Measurements from ENCODE around the gene SETDB2. TPM values are rescaled to one million over a fixed set of nuclear protein-coding genes. Genes with fewer than 3 reads are reported as not detected.

The SETDB2 gene
- total and polyA plus RNA-seq, 10 of the 15 experiments (the other 5 are each of a cell fraction or from before 2014, with no cell fraction given) = 1.2 to 10.0 (median 7.4) TPM

GRCh38 chr13:49495783-49496762, 52.0 kb downstream of the SETDB2 start, which contains the start of gene PHF11 (continued):
- TF ChIP-seq MTA3 (IDR thresholded peaks at IDR 0.05; ENCODE audit: borderline replicate concordance, low read length) (no peak), BHLHE40 (IDR thresholded peaks at IDR 0.05; ENCODE audit: borderline replicate concordance in 1 of 2, low read depth in 2 of 2, low read length in 1 of 2) (peak; percentile 85 to 92), EED (IDR thresholded peaks at IDR 0.05; ENCODE audit: low read depth) (no peak; the same call in 1 of the 2 replicates), E4F1 (IDR thresholded peaks at IDR 0.05; ENCODE audit: borderline replicate concordance, partially characterized antibody) (peak; percentile 56), SIN3A (IDR thresholded peaks at IDR 0.05; ENCODE audit: low read depth, low read length) (peak; percentile 38; the same call in 1 of the 2 replicates), MAX (IDR thresholded peaks at IDR 0.05; ENCODE audit: low read depth, low read length) (no peak), GATAD2B (conservative IDR thresholded peaks at IDR 0.05; ENCODE audit: low read depth) (peak; percentile 89), ZNF24 (IDR thresholded peaks at IDR 0.05) (0 out of 2 replicates have a peak, but pooled peaks have one; percentile 41), BACH1 (IDR thresholded peaks at IDR 0.05; ENCODE audit: borderline replicate concordance) (peak; percentile 57; the same call in 1 of the 2 replicates), FOXM1 (IDR thresholded peaks at IDR 0.05; ENCODE audit: low read depth, low read length) (no peak), NFIC (IDR thresholded peaks at IDR 0.05; ENCODE audit: low read depth, low read length) (0 out of 2 replicates have a peak, but pooled peaks have one; percentile 18), MYB (IDR thresholded peaks at IDR 0.05; ENCODE audit: borderline replicate concordance, low read depth, low read length) (no peak), ETV6 (conservative IDR thresholded peaks at IDR 0.05 in 1 of 2, IDR thresholded peaks at IDR 0.05 in 1 of 2; ENCODE audit: borderline replicate concordance in 1 of 2, low read depth in 1 of 2) (peak in 1 of 2 experiments; percentile 87; a peak in 2 of 4 replicates), RELB (IDR thresholded peaks at IDR 0.05; ENCODE audit: low read depth) (0 out of 2 replicates have a peak, but pooled peaks have one; percentile 7), NFXL1 (IDR thresholded peaks at IDR 0.05; ENCODE audit: borderline replicate concordance) (no peak), MEF2B (IDR thresholded peaks at IDR 0.05; ENCODE audit: partially characterized antibody, poor library complexity, severe bottlenecking) (no peak), HCFC1 (IDR thresholded peaks at IDR 0.05; ENCODE audit: low read length) (no peak), FOS (IDR thresholded peaks at IDR 0.05; ENCODE audit: borderline replicate concordance, extremely low read depth, insufficient read length) (no peak), BMI1 (IDR thresholded peaks at IDR 0.05; ENCODE audit: borderline replicate concordance) (no peak), PAX5 (IDR thresholded peaks at IDR 0.05; ENCODE audit: borderline replicate concordance, low read depth, low read length) (peak; percentile 36; the same call in 1 of the 2 replicates), IRF3 (IDR thresholded peaks at IDR 0.05) (no peak)

Measured in GM12878 (cell line).